ENCODE measurements around the gene C1QBP.
"Not testable (repeated sequence)": the region's sequence is repeated elsewhere in the genome, so short reads cannot be mapped to it uniquely, and the experiment has no call there.

The C1QBP gene

GRCh38 chr17:5431234-5431633, 7.7 kb downstream of the C1QBP start:
- DNase-seq: not testable (repeated sequence)

DNA sequence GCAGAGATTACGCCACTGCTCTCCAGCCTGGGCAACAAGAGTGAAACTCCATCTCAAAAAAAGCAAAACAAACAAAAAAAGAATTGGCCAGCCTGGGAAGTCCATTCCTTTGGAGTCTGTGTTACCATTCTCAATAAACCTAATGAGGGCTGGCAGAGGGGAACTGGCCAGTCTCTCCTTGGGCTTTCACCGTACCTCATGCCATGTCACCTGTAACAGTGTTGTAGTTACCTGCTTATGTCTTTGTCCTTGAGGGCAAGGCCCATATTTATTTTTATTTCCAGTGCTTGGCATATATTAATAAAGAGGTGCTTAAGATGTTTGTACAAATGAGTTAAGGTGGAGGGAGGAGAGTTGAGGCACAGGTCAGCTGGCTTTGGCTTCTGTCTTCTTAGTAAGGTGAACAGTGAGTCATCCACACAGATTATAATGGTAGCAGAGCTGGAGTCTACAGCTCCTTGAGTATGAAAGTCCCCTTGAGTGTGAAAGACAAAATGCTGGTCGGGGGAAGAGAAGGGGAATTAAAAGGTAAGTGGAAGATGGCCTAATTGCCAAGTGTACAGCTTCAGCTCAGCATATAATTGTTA, 8.4 kb downstream of the C1QBP start:
- no peak for DNase-seq

DNA sequence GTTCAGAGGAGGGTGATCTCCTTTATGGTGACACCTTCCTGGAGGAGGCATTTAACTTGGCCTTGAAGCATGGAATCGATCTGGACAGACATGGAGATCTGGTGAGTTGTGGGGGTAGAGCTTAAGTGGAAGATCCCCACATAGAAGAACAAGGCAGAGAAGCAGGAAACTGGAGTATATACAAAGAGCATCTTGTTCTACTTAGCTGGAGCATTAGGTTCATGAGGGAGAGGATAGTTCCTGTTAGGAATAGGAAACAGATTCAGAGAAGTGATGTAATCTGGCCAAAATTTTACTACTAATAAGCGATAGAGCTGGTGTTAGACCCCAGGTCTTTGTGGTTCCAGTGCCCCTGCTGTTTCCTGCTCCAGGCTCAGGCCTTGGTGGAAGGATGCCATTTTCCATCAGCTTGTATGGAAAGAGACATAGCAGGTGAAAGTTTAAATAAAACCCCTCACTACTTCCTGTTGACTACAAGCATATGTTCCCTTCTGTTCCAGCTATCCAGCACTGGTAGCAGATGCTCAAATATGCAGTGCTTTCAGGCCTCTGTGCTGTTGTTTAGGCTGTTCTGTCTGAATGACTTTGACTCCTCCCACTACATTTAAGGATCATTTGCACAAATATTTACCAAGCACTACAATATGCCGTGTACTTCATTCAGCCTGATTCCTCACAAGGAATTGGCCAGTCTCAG, 9.6 kb downstream of the C1QBP start:
- no peak for DNase-seq

- no peak for DNase-seq
Measured at GRCh38 chr17:5425826-5426225, 13.1 kb downstream of the C1QBP start.

DNA sequence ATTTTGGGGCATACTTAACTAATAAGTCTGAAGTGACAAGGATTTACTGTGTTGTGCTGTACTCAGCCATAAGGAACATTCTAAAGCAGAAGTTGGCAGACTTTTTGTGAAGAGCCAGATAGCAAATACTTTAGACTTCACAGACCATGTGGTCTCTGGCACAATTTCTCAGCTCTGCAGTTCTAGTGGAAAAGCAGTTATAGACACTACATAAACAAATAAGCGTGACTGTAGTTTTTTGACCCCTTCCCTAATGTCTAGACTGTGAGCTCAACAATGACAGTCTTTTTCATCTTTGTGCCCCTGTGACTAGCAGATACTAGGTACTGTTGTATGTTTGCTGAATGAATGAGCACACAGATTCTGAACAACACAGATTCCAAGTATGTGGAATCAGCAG, 14.0 kb downstream of the C1QBP start:
- no peak for DNase-seq

GRCh38 chr17:5422505-5422904, 16.4 kb downstream of the C1QBP start:
- no peak for DNase-seq

DNA sequence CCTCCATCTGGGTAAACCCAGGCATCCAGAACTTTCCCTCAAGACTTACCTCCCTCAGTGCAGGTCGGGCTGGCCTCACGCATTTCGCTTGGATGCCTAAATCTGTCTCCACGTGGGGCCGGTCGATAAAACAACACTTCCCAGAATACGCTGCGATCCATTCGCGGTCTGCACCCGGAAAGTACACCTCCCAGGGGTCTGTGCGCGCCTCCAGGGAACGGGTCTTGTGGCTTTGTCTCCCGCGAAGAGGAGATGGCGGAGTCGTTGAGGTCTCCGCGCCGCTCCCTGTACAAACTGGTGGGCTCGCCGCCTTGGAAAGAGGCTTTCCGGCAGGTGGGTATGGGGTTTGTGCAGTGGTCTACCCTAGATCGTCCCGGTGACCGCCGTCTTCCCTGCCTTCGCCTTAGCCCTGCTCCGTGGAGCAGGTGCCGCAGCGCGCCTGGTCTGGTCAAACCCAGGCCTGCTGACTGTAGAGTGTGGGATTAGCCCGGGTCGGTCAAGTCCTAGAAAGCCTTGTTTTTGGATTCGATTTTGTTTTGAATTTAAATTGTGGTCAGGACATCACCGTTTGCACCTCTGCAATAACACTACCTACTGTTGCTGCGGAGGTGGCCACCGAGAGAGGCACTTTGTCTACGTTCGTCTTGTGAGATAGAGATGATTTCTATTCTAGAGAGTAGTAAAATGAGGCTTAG, 18.8 kb downstream of the C1QBP start, which contains the start of gene RPAIN:
RPAIN (plus strand) TSS at position 224 of the 695 bp plus-strand sequence; CDS start at position 253, 29 bp downstream.
- peak; percentile 79 for DNase-seq

DNA sequence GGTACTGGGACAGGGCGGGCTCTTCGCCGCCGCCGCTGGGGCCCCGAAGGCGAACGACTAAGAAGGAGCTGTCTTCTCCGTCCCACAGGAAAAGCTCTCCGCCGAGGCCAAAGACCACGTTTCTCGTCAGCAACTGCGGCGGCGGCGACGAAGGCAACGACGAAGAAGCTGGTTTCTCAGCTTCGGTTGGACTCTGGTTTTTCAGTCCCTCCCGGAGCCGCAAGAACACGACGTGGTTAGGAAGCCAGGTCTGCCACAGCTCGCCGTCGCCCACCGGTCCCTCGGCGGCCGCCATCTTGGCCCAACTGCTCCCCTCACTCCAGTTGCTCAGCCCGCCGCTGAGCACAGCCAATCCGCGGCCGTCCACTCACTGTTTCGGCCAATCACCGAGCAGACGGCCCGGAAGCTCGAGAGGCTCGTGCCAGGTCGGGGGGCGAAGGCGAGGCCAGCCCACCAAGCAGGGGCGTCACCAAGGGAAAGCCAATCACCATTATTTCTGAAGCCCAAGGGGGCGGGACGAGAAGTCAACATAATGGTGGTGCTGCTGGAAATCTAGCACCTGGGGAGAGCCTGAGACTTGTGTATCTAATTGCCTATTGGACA, 19.5 kb downstream of the C1QBP start, which contains the start of gene NUP88:
NUP88 (minus strand) TSS at position 307 of the 603 bp plus-strand sequence; CDS start at position 295, 12 bp downstream.
- peak; percentile 91 for DNase-seq

DNA sequence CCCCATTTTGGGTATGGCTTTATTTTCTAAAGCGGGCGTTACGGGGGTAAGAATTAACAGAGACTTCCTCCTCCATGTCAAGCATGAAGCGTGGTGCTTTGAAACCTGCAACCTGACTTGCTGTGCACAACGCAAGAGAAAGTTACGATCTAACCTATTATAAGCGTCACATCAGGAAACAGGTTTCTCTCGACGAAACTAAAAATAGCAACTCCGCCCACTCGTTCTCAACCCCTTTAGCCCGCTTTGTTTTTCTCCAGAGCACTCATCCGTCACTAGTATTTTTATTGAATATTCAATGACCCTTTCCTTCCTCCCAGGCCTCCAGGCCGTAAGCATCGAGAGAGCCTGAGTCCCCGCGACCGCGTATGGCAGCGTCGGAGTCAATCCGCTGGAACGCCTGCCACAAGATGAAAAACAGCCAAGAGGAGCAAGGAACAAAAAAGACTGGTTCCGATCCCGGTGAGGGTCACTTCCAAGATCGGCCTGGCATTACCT, 20.0 kb downstream of the C1QBP start:
- DNase-seq: peak; percentile 42

- no peak for DNase-seq
Measured at GRCh38 chr17:5416901-5417300, 22.1 kb downstream of the C1QBP start.

DNA sequence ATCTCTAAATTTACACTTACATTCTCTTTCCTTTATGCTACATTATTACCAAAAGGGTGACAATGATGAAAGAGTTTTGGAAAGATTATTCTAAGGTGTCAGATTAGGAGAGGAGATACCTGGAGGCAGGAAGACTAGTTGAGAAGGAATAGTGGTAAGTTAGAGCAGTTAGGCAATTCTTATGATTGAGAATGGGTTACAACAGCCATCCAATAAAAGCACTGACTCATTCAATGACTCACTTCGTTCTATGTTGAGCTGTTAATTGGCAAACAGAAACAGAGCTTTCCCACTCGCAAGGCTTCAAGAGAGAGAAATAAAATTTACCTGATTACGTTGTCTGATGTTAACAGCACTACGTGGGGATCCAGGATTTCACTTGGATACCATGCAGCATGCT, 25.3 kb downstream of the C1QBP start:
- DNase-seq: no peak

DNA sequence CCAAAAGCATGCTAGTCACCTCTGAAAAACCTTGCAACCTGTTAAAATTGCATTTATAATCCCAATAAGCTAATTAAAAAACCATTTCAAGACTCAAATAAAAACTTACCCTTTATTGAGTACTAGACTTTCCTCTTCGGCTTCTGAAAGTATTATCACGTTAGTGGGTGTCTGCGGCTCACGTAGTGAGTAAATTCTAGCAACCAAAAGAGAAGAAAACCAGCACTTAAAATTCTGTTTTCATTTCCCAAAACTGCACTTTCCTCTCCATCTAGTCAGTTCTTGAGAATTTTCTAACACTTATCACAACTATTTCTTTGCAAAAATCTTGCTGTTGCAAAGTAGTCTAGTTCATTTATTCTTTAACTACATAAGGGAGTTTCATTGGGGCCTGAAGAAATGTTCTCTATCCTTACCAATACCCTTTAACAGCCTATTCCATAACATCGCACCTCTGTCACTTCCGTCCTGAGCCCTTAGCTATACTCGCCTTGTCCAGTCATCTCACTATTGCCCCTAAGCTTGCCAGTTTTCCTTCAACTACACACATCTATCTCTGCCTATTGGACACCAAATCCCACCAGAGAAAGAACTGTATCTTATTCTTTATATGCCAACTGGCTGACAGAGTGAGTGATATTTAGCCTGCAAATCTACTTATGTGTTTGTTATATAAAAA, 28.2 kb downstream of the C1QBP start:
- no peak for DNase-seq

GRCh38 chr17:5408186-5408585, 30.8 kb downstream of the C1QBP start:
- no peak for DNase-seq

DNA sequence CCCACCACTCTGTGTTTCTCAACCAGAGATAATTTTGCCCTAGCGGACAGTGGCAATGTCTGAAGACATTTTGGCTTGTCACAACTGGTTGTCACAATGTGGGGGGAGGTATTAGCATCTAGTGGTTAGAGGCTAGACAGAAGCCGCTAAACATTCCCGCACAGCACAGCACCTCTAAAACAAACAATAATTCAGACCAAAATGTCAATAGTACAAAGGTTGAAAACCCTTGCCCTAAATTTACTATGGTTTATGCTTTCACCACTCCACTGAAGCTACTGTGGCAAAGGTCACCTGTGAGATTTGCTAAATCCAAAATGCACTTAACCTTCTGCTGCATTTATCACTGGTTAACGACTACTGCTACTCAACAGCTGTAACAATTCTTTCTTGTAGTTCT, 33.6 kb downstream of the C1QBP start:
- DNase-seq: no peak

- DNase-seq: no peak
Measured at GRCh38 chr17:5399767-5400166, 39.2 kb downstream of the C1QBP start.

DNA sequence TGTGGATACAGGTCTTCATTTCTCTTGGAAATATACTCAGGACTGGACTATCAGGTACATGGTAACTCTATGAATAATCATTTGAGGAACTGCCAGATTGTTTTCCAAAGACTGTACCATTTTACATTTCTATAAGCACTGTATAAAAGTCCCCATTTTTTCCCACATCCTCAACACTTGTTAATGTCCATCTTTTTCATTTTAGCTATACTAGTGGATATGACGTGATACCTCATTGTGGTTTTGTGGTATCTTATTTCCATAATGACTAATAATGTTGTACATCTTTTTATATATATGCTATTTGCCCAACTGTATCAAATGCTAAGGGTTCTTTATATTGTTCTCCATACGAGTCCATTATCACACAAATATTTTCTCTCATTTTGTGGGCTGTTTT, 42.3 kb downstream of the C1QBP start:
- DNase-seq: no peak

- no peak for DNase-seq
Measured at GRCh38 chr17:5391678-5392077, 47.3 kb downstream of the C1QBP start.

Data from T-helper 9 cell (primary cell).